Stimulated activated CD8-positive, alpha-beta memory T cell treated with anti-CD3 and anti-CD28 coated beads, Interleukin-4, amount 100 ng/mL, for 1 hour (primary cell): ENCODE data around the gene TEX11.
"Not testable (repeated sequence)": the region's sequence is repeated elsewhere in the genome, so short reads cannot be mapped to it uniquely, and the experiment has no call there.

Experiments used
- DNase-seq, 2 donors: peaks; one replicate each; pipeline ENCODE4 v3.0.0-alpha.2; 2020; ENCODE audit warnings: low read depth in 2 of 2, low spot score in 1 of 2

Gene TEX11

DNA sequence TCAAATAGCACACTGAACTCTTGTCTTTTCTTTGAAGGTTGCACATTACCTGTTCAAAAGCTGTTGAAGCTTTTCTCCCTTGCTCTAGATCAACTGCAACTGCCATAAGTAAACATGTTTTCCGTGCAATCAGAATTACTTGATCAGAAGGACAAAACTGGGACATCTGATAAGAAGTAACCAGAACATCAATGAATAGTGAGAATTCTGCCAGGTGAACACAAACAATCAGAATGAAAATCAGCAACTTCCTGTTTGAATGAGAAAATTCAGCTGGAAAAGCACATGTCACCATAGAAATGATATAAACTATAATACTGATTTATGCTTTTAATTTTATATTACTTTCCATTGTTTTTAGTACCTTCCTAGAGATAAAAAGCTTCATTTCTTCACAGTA lies 303.2 kb downstream of the TEX11 start:
- DNase-seq = no peak

DNA sequence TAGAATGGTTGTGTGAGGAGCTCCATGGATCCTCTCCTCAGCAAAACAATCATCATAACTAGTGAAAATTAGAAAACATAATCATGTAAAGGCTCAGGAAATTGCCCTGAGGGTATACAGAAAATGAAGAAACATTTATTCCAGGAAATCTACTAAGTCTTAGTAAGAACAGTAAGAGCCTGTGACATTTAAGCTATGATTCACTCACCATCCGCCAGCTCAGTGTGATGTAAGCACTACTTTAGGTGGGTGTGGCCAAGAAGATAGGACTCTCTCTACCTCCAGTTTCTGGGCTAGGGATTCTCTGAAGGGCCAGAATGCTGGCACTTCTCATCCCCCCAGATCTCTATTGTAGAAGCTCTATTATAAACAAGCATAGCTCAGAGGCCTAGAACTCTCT lies 316.4 kb downstream of the TEX11 start:
- no peak for DNase-seq

DNA sequence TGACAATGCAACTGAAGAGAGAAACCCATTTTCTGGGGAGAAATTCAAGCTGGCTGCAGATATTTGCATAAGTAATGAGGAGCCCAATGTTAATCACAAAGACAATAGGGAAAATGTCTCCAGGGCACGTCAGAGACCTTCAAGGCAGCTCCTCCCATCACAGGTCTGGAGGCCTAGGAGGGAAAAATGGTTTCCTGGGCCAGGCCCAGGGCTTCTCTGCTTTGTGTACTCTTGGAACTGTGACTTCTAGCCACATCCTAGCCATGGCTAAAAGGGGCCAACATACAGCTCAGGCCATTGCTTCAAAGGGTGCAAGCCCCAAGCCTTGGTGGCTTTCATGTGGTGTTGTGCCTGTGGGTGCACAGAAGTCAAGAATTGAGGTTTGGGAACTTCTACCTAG lies 321.4 kb downstream of the TEX11 start:
- not testable (repeated sequence) for DNase-seq

DNA sequence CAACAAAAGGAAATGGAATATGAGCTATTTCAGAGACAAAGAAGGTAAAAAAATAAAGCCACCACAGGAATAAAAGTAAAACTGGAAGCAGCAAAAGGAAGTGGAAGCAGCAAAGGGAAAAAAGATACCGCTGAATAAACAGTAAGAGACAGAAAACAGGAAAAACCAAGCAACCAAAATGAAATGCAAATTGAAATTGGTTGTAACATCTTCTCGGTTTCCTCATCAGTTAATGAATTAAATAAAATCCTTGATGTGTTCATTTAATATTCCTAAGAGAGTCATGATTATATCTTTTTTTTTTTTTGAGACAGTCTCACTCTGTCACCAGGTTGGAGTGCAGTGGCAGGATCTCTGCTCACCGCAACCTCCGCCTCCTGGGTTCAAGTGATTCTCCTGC lies 331.1 kb downstream of the TEX11 start:
- no peak for DNase-seq

DNA sequence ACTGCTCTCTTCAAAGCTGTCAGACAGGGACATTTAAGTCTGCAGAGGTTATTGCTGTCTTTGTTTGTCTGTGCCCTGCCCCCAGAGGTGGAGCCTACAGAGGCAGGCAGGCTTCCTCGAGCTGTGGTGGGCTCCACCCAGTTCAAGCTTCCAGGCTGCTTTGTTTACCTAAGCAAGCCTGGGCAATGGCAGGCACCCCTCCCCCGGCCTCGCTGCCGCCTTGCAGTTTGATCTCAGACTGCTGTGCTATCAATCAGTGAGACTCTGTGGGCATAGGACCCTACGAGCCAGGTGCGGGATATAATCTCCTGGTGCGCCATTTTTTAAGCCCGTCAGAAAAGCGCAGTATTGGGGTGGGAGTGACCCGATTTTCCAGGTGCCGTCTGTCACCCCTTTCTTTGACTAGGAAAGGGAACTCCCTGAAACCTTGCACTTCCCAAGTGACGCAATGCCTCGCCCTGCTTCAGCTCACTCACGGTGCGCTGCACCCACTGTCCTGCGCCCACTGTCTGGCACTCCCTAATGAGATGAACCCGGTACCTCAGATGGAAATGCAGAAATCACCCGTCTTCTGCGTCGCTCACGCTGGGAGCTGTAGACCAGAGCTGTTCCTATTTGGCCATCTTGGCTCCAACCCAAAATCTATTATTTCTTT lies 338.5 kb downstream of the TEX11 start:
- DNase-seq = not testable (repeated sequence)

DNA sequence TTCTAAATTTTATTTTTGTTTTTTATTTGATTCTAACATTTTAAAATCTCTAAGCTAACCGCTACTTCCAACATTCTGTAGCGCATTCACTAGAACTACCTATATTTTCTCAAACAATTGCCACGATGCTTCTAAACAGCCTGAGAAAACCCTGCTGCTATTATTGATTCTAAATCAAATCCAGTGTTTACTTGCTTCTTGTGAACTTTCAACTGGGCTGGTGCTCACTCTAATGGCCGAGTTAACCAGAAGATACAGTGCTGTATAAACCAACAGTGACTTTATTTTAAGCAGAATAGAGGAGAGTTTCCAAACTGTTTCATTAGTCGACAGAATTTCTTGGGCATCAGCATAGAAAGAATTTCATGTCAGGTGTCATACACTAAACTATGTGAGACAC lies 353.6 kb downstream of the TEX11 start:
- no peak for DNase-seq

DNA sequence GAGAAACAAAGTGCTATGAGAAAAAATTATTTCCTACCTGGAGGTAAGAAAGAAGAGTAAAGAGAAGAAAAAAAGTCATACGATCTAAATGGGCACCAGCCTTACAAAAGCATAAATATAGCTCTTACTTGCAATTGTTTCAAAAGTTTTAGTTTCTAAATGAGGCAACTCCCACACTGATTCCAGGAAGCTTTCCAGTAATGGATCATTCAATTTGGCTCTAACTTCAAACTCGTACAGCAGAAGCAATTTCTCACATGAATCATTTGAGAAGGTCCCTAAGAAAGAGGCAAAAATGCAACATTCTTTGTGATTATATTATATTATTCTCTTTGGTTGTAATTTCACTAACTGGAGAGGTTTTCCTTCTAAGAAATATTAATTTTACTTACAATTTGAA lies 354.0 kb downstream of the TEX11 start:
- no peak for DNase-seq

DNA sequence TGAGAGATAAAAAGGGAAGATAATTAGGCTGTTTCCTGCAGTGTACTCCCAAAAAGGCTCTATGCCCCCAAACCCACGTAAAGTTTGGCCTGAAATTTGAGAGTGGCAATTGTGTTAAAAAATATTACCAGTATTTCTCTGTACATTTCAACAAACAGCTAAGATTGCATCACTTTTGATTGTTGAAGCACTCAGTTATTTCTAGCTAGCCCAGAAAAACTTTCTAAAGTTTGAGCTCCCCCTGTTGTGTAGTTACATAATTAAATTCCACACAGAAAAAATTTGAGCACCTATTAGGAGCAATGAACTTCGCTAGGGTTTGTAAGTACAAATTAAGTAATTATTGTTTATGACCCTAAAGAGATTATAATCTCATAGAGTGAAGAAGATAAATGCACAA lies 354.4 kb downstream of the TEX11 start:
- no peak for DNase-seq

DNA sequence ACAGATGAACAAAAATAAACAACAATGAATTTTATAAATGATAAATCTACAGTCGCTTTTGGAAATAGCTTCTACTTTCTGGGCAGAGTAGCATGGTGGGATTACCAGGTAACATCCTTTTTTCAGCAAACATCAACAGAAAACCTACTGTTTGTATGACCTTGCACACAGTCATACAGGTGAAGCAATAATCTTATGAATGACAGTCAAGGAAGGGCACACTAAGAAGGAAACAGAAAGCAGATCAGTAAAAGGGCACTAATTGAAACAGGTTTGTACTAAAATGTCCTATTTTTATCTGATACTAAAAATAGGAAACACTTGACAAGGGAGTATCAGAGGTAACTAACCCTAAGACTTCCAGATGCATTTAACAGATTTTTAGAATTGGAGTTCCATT lies 355.0 kb downstream of the TEX11 start:
- DNase-seq = no peak

DNA sequence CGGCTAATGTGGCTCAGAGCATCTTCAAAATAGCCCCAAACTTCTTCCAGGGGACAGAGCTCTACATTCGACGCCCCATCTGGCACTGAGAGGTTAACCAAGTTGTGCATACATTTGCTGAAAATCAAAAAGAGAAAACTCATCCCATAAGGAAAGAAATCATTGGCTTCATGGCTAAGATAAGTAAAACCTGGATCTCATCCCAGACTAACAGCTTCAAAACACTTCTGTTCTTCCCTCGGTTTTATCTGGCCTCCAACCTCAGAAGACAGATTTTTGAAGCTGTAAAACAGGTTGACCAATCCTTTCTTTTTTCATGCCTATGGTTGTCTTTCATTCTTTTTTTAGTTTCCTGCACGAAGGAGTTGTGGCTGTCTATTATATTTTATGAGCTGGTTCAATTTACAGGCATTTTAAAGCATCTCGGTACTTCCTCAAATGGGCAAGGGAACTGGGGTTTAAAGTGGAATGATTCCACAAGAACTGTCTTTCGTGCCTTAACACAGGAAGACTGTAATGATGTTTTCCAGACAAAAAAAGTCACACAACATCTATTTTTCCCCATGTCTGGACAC lies 356.3 kb downstream of the TEX11 start:
- DNase-seq = no peak

DNA sequence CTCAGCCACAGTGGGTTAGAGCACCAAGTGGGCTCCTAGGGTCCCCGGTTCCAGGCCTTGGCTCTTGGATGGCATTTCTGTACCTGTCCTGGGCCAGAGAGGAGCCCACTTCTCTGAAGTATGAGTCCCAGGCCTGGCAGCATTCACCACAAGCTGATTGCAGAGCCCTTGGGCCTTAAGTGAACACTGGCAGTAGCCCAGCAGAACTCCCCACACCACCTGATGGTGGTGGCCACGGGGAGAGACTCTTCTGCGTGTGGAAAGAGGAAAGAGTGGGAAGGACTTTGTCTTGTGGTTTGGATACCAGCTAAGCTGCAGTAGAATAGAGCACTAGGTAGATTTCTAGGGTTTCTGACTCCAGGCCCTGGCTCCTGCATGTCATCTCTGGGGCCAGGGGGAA lies 359.1 kb downstream of the TEX11 start:
- DNase-seq = no peak

DNA sequence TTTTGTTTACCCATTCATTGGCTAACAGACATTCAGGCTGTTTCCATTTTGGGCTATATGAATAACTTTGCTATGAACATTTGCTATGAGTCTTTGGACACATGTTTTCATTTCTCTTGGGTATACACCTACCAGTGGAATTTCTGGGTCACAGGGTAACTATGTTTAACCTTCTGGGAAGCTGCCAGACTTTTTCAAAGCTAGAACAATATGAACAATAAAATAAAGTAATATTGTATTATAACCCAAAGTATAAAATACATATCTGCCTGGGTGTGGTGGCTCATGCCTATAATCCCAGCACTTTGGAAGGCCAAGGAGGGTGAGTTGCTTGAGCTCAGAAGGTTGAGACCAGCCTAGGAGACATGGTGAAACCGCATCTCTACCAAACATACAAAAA lies 373.3 kb downstream of the TEX11 start:
- DNase-seq = no peak

DNA sequence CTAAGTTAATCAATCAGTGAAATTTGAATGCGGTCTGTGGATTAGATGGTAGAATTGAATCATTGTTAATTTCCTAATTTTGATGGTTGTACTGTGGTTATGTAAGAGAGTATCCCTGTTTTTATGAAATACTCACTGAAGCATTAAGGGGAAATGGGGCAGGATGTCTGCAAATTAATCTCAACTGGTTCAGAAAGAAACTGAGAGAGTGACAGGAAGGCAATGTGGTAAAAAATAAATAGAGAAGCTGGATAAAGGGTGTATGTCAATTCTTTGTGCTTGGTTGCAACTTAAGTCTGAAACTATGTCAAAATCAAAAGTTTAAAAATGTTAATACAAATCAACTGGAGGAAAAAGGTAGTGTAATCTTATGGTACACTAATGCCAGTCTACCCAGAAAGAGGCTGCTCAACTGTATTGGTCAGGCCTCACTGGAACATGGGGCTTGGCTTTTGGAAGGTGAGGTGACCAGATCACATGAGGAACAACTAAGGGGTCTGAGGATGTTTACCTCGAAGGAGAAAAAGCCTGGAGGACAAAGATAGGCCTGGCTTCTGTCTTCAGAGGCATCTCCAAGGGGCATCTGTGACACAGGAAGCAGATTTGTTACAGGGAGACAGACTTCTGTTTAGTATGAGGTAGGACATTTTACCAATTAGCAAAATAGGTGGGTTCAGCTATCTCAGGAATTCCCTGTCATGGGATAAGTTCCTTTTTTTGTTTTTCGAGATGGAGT lies 380.7 kb downstream of the TEX11 start:
- no peak for DNase-seq

DNA sequence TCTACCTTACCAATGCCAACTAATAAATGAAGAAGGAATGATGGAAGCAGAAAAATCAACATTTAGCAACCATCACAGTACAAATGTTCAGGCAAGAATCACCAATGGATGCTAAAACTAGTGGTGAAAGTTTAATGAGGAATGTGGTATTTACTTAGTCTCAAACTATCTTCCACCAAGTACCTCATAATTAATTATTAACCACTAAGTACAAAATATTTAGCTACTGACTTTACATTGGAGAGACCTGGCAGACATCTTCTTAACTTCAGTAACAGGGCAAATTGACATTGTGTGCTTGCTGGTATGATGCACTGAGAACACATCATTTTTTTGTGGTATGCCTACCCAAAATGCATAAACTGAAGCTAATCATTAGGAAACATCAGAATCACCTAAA lies 381.5 kb downstream of the TEX11 start:
- no peak for DNase-seq

DNA sequence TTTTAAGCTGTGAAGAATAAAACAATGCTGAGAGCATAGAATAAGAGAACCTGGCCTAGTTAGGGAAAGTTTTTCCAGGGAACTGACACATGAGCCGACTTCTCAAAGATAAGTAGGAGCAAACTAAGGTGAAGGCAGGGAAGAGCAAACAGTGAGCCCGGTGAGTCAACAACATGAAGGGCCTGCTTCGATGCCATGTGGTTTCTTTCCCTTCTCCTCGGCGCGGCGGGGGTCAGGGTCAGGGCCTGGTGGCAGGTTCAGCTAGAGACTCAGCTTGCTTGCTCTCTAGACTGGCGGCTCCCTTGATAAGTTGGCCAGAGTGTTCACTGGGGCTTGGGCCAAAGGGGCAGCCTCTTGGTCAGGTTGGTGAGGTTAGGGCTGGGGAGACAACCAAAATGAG lies 382.8 kb downstream of the TEX11 start:
- no peak for DNase-seq

DNA sequence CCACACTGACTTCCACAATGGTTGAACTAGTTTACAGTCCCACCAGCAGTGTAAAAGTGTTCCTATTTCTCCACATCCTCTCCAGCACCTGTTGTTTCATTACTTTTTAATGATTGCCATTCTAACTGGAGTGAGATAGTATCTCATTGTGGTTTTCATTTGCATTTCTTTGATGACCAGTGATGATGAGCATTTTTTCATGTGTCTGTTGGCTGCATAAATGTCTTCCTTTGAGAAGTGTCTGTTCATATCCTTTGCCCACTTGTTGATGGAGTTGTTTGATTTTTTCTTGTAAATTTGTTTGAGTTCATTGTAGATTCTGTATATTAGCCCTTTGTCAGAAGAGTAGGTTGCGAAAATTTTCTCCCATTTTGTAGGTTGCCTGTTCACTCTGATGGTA lies 392.8 kb downstream of the TEX11 start:
- DNase-seq = not testable (repeated sequence)

DNA sequence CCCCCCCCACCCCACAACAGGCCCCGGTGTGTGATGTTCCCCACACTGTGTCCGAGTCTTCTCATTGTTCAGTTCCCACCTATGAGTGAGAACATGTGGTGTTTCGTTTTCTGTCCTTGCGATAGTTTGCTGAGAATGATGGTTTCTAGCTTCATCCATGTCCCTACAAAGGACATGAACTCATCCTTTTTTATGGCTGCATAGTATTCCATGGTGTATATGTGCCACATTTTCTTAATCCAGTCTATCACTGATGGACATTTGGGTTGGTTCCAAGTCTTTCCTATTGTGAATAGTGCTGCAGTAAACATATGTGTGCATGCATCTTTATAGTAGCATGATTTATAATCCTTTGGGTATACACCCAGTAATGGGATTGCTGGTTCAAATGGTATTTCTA lies 393.2 kb downstream of the TEX11 start:
- not testable (repeated sequence) for DNase-seq

DNA sequence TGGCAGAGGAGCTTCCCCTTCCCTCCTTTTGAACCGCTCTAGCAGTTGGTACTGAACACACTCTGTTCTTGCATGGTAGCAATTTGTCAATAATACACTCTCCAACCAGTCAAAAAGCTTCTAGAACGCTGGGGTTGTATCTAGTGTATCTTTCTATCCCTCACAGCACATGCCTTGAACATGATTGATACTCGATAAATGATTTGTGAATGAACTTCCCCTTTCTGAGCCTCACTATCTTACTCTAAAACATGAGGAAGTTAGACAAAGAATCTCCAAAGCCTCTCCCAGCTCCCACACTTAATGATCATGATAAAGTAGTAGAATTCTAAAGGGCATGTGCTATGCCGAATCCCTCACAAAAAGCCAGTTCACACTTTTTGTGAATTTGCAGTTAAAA lies 399.4 kb downstream of the TEX11 start:
- no peak for DNase-seq

DNA sequence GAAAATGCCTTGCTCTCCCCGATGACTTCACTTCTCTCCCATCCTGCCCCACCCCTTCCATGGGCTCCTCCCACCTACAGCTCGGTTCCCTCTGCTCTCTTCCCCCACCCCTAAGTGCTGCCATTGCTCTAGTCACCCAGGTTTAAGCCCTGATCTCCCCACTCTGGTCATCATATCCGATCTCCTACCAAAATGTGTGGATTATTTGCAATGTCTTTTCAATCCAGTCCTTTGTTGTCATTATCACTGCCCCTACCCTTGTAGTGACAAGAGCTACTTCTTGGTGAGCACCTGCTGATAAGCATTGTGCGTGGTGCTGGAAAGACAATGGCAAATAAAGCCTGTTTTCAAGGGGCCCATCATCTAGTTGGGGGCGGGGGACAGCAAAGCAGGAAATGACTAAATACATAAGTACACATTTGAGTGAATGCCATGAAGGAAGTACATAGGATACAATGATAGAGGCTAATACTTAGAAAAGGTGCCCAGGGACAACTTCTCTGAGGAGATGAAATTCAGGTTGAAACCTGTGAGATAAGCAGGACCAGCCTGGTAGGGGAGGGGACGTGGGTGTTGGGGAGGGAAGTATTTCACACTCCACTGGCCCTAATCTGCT lies 400.1 kb downstream of the TEX11 start:
- no peak for DNase-seq

DNA sequence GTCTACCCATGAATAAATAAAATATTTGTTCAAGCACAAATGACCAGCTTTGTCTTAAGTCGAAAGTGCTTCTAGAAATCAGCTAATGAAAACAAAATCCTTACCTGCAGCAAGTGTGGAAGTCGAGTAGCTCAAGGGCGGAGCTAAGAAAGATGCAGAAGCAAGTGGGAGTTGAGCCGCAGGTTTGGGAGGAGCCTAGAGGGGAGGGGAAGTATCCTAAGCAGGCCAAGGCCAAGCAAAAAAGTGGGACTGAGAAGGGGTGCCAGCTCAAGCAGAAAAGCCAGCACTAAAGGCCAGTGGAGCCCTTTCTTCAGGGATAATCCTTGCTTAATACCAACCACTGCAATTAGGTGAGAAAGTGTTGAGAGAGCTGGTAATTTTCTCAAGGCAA lies 403.1 kb downstream of the TEX11 start:
- no peak for DNase-seq

DNA sequence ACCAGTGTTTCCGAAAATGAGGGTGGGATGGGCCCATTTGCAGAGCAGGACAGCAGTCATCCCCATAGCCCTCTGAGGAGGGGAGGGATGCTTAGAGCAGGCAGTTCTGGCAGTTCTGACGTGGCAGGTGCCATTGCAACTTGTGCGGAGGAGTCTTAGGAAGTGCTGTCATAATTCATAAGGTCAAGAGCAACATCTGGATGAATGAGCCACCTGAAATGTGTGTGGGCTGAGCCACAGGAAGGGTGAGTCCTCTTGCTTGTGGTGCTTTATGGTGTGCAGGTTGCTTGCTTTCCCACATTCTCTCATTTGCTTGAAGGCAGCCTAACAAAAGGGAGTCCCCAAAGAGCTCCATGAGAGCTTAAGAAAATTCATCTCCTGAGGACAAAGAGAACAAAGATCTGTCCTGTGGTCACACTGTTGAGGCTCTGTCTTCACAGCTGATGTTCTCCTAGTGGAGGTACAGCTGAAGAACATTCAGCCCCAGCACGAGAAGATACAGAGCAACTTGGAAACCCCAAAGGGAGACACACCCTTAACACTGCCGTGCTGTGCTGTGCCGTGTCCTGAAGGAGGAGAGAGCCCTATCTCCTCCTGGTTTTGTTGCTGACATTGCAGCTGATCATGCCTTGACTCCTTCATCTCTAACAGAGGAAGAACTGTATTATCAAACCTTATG lies 403.6 kb downstream of the TEX11 start:
- DNase-seq = no peak

DNA sequence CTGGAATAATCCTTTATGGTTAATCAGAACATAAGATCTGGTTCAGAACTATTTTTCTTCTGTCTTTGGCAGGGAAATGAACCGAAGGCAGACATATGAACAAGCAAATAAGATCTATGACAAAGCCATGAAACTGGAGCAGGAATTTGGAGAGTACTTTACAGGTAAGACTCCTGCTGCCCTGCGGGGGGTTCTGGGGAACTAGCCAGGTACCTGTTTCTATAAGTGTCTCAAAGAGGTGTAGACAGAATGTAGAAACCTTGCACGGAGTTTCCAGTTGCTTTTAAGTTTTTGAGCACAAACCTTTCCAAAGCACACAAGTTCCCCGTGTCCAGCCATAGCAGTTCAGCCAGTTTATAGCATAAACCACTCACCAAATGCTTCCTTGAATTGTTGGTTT lies 407.7 kb downstream of the TEX11 start:
- no peak for DNase-seq
